ENCODE data around the gene MAPK10.

DNA sequence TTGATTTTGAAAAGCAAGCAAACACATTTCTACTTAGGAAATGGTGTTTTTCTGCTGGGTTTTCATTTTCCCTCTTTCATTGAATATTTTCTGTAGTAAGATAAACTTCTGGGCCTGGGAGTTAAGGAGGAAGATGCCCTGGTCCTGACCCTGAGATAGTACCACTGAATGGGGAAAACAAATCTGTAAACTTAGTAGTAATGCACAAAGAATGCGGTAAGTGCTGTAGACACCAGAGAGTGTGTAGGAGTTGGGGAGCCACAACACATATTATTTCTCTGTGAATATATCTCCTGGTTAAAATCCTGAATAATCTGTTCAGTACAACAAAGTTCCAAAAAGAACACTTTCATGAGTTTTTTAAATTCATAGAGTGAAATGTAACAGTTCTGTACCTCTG lies 178.3 kb downstream of the MAPK10 start:
- TF ChIP-seq, protein P1, sequence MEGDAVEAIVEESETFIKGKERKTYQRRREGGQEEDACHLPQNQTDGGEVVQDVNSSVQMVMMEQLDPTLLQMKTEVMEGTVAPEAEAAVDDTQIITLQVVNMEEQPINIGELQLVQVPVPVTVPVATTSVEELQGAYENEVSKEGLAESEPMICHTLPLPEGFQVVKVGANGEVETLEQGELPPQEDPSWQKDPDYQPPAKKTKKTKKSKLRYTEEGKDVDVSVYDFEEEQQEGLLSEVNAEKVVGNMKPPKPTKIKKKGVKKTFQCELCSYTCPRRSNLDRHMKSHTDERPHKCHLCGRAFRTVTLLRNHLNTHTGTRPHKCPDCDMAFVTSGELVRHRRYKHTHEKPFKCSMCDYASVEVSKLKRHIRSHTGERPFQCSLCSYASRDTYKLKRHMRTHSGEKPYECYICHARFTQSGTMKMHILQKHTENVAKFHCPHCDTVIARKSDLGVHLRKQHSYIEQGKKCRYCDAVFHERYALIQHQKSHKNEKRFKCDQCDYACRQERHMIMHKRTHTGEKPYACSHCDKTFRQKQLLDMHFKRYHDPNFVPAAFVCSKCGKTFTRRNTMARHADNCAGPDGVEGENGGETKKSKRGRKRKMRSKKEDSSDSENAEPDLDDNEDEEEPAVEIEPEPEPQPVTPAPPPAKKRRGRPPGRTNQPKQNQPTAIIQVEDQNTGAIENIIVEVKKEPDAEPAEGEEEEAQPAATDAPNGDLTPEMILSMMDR (IDR thresholded peaks at IDR 0.05): no peak
- no peak for TF ChIP-seq POLR2A (IDR thresholded peaks at IDR 0.05)
